NCI-H2029 (cell line): ENCODE data around the gene EFCAB12.

Experiments used
- DNase-seq: peaks from one replicate; lab custom pipeline; 2025; lab: John Stamatoyannopoulos, UW

The EFCAB12 gene

GRCh38 chr3:129428376-129429079 lies at the start of gene EFCAB12:
EFCAB12 (minus strand) TSS chr3:129428636; CDS start chr3:129428488, 148 bp downstream.
- peak; percentile 84 for DNase-seq

GRCh38 chr3:129476586-129476985 lies 48.1 kb upstream of the EFCAB12 start:
- DNase-seq, result no peak

GRCh38 chr3:129475863-129476262 lies 47.4 kb upstream of the EFCAB12 start:
- no peak for DNase-seq

GRCh38 chr3:129474984-129475804 lies 46.8 kb upstream of the EFCAB12 start:
- DNase-seq, result no peak

GRCh38 chr3:129473769-129474152 lies 45.3 kb upstream of the EFCAB12 start:
- no peak for DNase-seq

- no peak for DNase-seq
Observed at GRCh38 chr3:129473067-129473768, 44.8 kb upstream of the EFCAB12 start.

GRCh38 chr3:129470861-129471260 lies 42.4 kb upstream of the EFCAB12 start:
- no peak for DNase-seq

- no peak for DNase-seq
Observed at GRCh38 chr3:129469026-129469425, 40.6 kb upstream of the EFCAB12 start.

- DNase-seq, result no peak
Observed at GRCh38 chr3:129467932-129468331, 39.5 kb upstream of the EFCAB12 start.

- no peak for DNase-seq
Observed at GRCh38 chr3:129463716-129464115, 35.3 kb upstream of the EFCAB12 start.

GRCh38 chr3:129463094-129463493 lies 34.7 kb upstream of the EFCAB12 start:
- no peak for DNase-seq

GRCh38 chr3:129462361-129462968 lies 34.0 kb upstream of the EFCAB12 start:
- no peak for DNase-seq

GRCh38 chr3:129461461-129462146 lies 33.2 kb upstream of the EFCAB12 start:
- no peak for DNase-seq

- DNase-seq, result no peak
Observed at GRCh38 chr3:129461022-129461421, 32.6 kb upstream of the EFCAB12 start.

- DNase-seq, result no peak
Observed at GRCh38 chr3:129460572-129460971, 32.1 kb upstream of the EFCAB12 start.

- DNase-seq, result no peak
Observed at GRCh38 chr3:129460155-129460554, 31.7 kb upstream of the EFCAB12 start.

- no peak for DNase-seq
Observed at GRCh38 chr3:129453732-129454131, 25.3 kb upstream of the EFCAB12 start.

- DNase-seq, result no peak
Observed at GRCh38 chr3:129449279-129450115, 21.1 kb upstream of the EFCAB12 start.

- DNase-seq, result no peak
Observed at GRCh38 chr3:129448186-129448895, 19.9 kb upstream of the EFCAB12 start.

GRCh38 chr3:129446926-129447325 lies 18.5 kb upstream of the EFCAB12 start:
- DNase-seq, result no peak
